ENCODE measurements around the gene RNU4-1. TPM values are rescaled to one million over a fixed set of nuclear protein-coding genes. Genes with fewer than 3 reads are reported as not detected.
A peak's percentile ranks its signal among the peaks of the same experiment; 100 is the strongest.
"Not testable (repeated sequence)": the region's sequence is repeated elsewhere in the genome, so short reads cannot be mapped to it uniquely, and the experiment has no call there.

Gene RNU4-1
- total RNA-seq, 1 donor from 2014 or later, result 2,591 TPM

DNA sequence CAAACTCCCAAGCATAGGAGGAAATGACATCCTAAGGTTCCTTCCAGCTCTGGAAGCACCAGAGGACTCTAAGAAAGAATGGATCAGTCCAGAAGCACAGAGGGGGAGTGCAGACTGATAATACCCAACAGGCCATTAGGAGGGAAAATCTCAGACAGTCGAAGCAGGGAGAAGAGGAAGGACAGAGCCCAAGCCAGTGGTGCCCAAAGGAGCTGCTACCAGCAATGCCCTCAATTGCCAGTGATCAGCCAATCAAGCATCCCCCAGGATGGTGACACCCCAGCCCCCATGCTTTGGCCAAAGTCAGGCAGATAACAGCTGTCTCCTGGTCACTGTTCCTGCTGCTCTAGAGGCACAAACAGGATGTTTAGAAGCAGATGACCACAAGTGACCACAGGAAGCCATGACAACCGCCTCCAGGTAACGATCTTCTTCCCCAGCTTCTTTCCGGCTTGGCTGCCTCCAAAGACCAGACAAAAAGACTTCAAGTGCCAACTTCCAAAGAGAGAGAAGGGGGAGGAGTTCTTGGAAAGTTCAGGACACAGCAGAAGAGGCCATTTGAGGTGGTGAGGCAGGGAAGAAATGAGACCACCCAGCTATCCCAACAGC, 43.7 kb downstream of the RNU4-1 start:
- Histone ChIP-seq H3K36me3 (ENCODE audit: insufficient read depth, low read length) (peaks cover 7% of the 10 kb centered on the region), H2AFZ (ENCODE audit: low read depth, low read length) (no peak overlapping the region), H3K4me1 (ENCODE audit: insufficient read depth, low read length) (peaks cover 46% of the 10 kb centered on the region), H3K79me2 (ENCODE audit: insufficient read depth, low read length) (peaks cover 98% of the 10 kb centered on the region), H3K4me2 (ENCODE audit: low read length) (peak overlapping the region; percentile 45), H3K4me3 (ENCODE audit: insufficient read depth, low read depth, low read length) (no peak overlapping the region), H3K9ac (ENCODE audit: low read length) (no peak overlapping the region), H3K9me3 (ENCODE audit: insufficient read depth, low read depth, low read length) (no peaks in the 10 kb centered on the region), H3K27ac (ENCODE audit: low read depth, low read length) (no peak overlapping the region), H4K20me1 (ENCODE audit: insufficient read depth, low read length) (peaks cover 75% of the 10 kb centered on the region), H3K27me3 (ENCODE audit: insufficient read depth, low read length) (no peaks in the 10 kb centered on the region)
- TF ChIP-seq, protein P1, sequence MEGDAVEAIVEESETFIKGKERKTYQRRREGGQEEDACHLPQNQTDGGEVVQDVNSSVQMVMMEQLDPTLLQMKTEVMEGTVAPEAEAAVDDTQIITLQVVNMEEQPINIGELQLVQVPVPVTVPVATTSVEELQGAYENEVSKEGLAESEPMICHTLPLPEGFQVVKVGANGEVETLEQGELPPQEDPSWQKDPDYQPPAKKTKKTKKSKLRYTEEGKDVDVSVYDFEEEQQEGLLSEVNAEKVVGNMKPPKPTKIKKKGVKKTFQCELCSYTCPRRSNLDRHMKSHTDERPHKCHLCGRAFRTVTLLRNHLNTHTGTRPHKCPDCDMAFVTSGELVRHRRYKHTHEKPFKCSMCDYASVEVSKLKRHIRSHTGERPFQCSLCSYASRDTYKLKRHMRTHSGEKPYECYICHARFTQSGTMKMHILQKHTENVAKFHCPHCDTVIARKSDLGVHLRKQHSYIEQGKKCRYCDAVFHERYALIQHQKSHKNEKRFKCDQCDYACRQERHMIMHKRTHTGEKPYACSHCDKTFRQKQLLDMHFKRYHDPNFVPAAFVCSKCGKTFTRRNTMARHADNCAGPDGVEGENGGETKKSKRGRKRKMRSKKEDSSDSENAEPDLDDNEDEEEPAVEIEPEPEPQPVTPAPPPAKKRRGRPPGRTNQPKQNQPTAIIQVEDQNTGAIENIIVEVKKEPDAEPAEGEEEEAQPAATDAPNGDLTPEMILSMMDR (IDR thresholded peaks at IDR 0.05; ENCODE audit: insufficient read depth, low read depth, low read length), result no peak
- TF ChIP-seq EZH2 (IDR thresholded peaks at IDR 0.05; ENCODE audit: insufficient read depth, low read length), result no peak
- peaks cover 23% of the 10 kb centered on the region for H3K36me3 Mint-ChIP-seq (ENCODE audit: low read depth, unreplicated experiment)
- H3K9me3 Mint-ChIP-seq (ENCODE audit: unreplicated experiment), result no peaks in the 10 kb centered on the region
- FAIRE-seq (no peak), DNase-seq (ENCODE audit: low read depth) (no peak)
- H3K27ac Mint-ChIP-seq (ENCODE audit: unreplicated experiment), result peak overlapping the region; percentile 77
- peaks cover 56% of the 10 kb centered on the region for H3K4me1 Mint-ChIP-seq (ENCODE audit: low read depth, unreplicated experiment)
- H3K27me3 Mint-ChIP-seq (ENCODE audit: low read depth, unreplicated experiment), result no peaks in the 10 kb centered on the region
- peak overlapping the region; percentile 54 for H3K4me3 Mint-ChIP-seq (ENCODE audit: unreplicated experiment)

DNA sequence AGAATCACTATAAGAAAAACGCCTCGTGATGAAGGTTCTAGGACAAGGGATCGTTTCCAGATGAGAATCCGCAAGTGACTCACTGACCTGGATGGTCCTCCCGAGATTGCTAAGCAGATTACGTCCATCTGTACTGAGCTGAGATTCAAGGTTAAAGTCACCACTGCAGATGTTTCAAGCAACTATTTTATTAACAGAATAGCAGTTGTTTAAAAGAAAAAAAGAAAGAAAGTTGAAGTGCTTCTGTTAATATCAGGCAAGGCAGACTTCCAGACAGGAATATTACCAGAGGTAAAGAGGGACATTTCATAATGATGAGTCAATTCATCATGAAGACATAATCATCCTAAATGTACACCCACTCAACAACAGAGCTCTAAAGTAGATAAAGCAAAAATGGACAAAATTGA, 45.4 kb downstream of the RNU4-1 start:
- Mint-ChIP-seq H3K36me3 (ENCODE audit: low read depth, unreplicated experiment) (peaks cover 20% of the 10 kb centered on the region), H3K9me3 (ENCODE audit: unreplicated experiment) (no peaks in the 10 kb centered on the region), H3K27ac (ENCODE audit: unreplicated experiment) (peak overlapping the region; percentile 60), H3K27me3 (ENCODE audit: low read depth, unreplicated experiment) (no peaks in the 10 kb centered on the region), H3K4me1 (ENCODE audit: low read depth, unreplicated experiment) (peaks cover 65% of the 10 kb centered on the region), H3K4me3 (ENCODE audit: unreplicated experiment) (peak overlapping the region; percentile 46)
- Histone ChIP-seq H4K20me1 (ENCODE audit: insufficient read depth, low read length) (peaks cover 75% of the 10 kb centered on the region), H3K36me3 (ENCODE audit: insufficient read depth, low read length) (peaks cover 3% of the 10 kb centered on the region), H3K79me2 (ENCODE audit: insufficient read depth, low read length) (peaks cover 97% of the 10 kb centered on the region), H3K9me3 (ENCODE audit: insufficient read depth, low read depth, low read length) (no peaks in the 10 kb centered on the region), H3K4me2 (ENCODE audit: low read length) (peak overlapping the region; percentile 74), H3K27me3 (ENCODE audit: insufficient read depth, low read length) (no peaks in the 10 kb centered on the region), H3K4me1 (ENCODE audit: insufficient read depth, low read length) (peaks cover 49% of the 10 kb centered on the region), H2AFZ (ENCODE audit: low read depth, low read length) (no peak overlapping the region), H3K9ac (ENCODE audit: low read length) (peak overlapping the region; percentile 54), H3K4me3 (ENCODE audit: insufficient read depth, low read depth, low read length) (peak overlapping the region; percentile 30), H3K27ac (ENCODE audit: low read depth, low read length) (peak overlapping the region; percentile 81)
- DNase-seq (ENCODE audit: low read depth) (peak; percentile 71), FAIRE-seq (no peak)
- TF ChIP-seq, protein P1 (IDR thresholded peaks at IDR 0.05; ENCODE audit: insufficient read depth, low read depth, low read length), result no peak
- no peak for TF ChIP-seq EZH2 (IDR thresholded peaks at IDR 0.05; ENCODE audit: insufficient read depth, low read length)

DNA sequence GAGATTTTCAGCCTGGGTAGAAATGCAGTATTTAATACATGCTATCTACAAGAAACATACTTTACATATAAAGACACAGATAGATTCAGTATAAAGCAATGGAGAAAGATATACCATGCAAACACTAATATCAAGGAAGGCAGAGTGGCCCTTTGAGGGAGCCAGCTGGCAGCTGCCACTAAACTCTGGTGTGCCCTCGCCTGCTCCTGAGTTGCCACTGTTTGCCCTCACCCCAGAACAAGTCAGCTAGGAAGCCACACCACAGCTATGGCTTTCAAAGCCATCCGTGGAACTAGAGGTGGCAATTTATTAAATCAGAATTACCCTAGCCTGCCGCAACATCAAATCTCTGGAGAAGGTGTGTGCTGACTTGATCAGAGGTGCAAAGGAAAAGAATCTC, 45.9 kb downstream of the RNU4-1 start:
- no peak overlapping the region for H3K4me3 ChIP-seq (ENCODE audit: insufficient read depth, low read depth, low read length)
- H3K27ac ChIP-seq (ENCODE audit: low read depth, low read length), result peak overlapping the region; percentile 81
- no peaks in the 10 kb centered on the region for H3K9me3 Mint-ChIP-seq (ENCODE audit: unreplicated experiment)
- H3K4me1 Mint-ChIP-seq (ENCODE audit: low read depth, unreplicated experiment), result peaks cover 62% of the 10 kb centered on the region
- no peaks in the 10 kb centered on the region for H3K27me3 ChIP-seq (ENCODE audit: insufficient read depth, low read length)
- peaks cover 75% of the 10 kb centered on the region for H4K20me1 ChIP-seq (ENCODE audit: insufficient read depth, low read length)
- DNase-seq (ENCODE audit: low read depth), result no peak
- H3K4me3 Mint-ChIP-seq (ENCODE audit: unreplicated experiment), result peak overlapping the region; percentile 46
- peaks cover 16% of the 10 kb centered on the region for H3K36me3 Mint-ChIP-seq (ENCODE audit: low read depth, unreplicated experiment)
- H3K27me3 Mint-ChIP-seq (ENCODE audit: low read depth, unreplicated experiment), result no peaks in the 10 kb centered on the region
- H3K79me2 ChIP-seq (ENCODE audit: insufficient read depth, low read length), result peaks cover 97% of the 10 kb centered on the region
- H3K9me3 ChIP-seq (ENCODE audit: insufficient read depth, low read depth, low read length), result no peaks in the 10 kb centered on the region
- no peak for FAIRE-seq
- H3K9ac ChIP-seq (ENCODE audit: low read length), result peak overlapping the region; percentile 54
- H3K27ac Mint-ChIP-seq (ENCODE audit: unreplicated experiment), result peak overlapping the region; percentile 60
- H3K4me1 ChIP-seq (ENCODE audit: insufficient read depth, low read length), result peaks cover 46% of the 10 kb centered on the region
- TF ChIP-seq, protein P1 (IDR thresholded peaks at IDR 0.05; ENCODE audit: insufficient read depth, low read depth, low read length), result no peak
- no peak for TF ChIP-seq EZH2 (IDR thresholded peaks at IDR 0.05; ENCODE audit: insufficient read depth, low read length)
- peaks cover 3% of the 10 kb centered on the region for H3K36me3 ChIP-seq (ENCODE audit: insufficient read depth, low read length)
- H2AFZ ChIP-seq (ENCODE audit: low read depth, low read length), result no peak overlapping the region
- peak overlapping the region; percentile 74 for H3K4me2 ChIP-seq (ENCODE audit: low read length)

DNA sequence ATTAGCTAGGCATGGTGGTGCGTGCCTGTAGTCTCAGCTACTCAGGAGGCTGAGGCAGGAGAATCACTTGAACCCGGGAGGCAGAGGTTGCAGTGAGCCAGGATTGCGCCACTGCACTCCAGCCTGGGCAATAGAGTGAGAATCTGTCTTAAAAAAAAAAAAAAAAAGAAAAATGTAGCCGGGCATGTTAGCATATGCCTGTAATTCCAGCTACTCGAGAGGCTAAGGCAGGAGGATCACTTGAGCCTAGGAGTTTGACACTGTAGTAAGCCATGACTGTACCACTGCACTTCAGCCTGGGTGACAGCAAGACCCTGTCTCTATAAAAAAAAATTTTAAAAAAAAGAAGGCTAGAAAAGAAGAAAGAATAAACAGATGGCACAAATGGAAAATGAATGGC, 46.3 kb downstream of the RNU4-1 start:
- H3K4me1 ChIP-seq (ENCODE audit: insufficient read depth, low read length), result peaks cover 42% of the 10 kb centered on the region
- H3K4me3 Mint-ChIP-seq (ENCODE audit: unreplicated experiment), result not testable (repeated sequence)

More for the DNA sequence above, 46.3 kb downstream of the RNU4-1 start:
- not testable (repeated sequence) for H3K4me3 ChIP-seq (ENCODE audit: insufficient read depth, low read depth, low read length); H3K27me3 Mint-ChIP-seq (ENCODE audit: low read depth, unreplicated experiment); H2AFZ ChIP-seq (ENCODE audit: low read depth, low read length); DNase-seq (ENCODE audit: low read depth); H3K9me3 ChIP-seq (ENCODE audit: insufficient read depth, low read depth, low read length); H3K9ac ChIP-seq (ENCODE audit: low read length); H3K27me3 ChIP-seq (ENCODE audit: insufficient read depth, low read length); H3K9me3 Mint-ChIP-seq (ENCODE audit: unreplicated experiment); H3K36me3 ChIP-seq (ENCODE audit: insufficient read depth, low read length); H3K4me2 ChIP-seq (ENCODE audit: low read length); H3K27ac ChIP-seq (ENCODE audit: low read depth, low read length); FAIRE-seq
- Mint-ChIP-seq H3K27ac (ENCODE audit: unreplicated experiment) (peak overlapping the region; percentile 60), H3K36me3 (ENCODE audit: low read depth, unreplicated experiment) (peaks cover 12% of the 10 kb centered on the region), H3K4me1 (ENCODE audit: low read depth, unreplicated experiment) (peaks cover 62% of the 10 kb centered on the region)
- peaks cover 97% of the 10 kb centered on the region for H3K79me2 ChIP-seq (ENCODE audit: insufficient read depth, low read length)
- H4K20me1 ChIP-seq (ENCODE audit: insufficient read depth, low read length), result peaks cover 75% of the 10 kb centered on the region
